ENCODE data around the gene YLPM1. TPM values are rescaled to one million over a fixed set of nuclear protein-coding genes. Genes with fewer than 3 reads are reported as not detected.

YLPM1 gene
- total RNA-seq, 4 donors from 2014 or later: 28.9 to 73.1 (median 47.3) TPM

GRCh38 chr14:74848768-74849167 lies 85.7 kb downstream of the YLPM1 start:
- TF ChIP-seq CTCF (IDR thresholded peaks at IDR 0.05): no peak
- DNase-seq (ENCODE audit: low spot score) (no peak), ATAC-seq (ENCODE audit: low FRiP score) (peak; percentile 45)

- no peak for ATAC-seq (ENCODE audit: low FRiP score)
- DNase-seq (ENCODE audit: low spot score): no peak
- no peak for TF ChIP-seq CTCF (IDR thresholded peaks at IDR 0.05)
Measured at GRCh38 chr14:74852922-74853530, 89.9 kb downstream of the YLPM1 start.

GRCh38 chr14:74853581-74853980 lies 90.5 kb downstream of the YLPM1 start:
- DNase-seq (ENCODE audit: low spot score) (no peak), ATAC-seq (ENCODE audit: low FRiP score) (no peak)
- TF ChIP-seq CTCF (IDR thresholded peaks at IDR 0.05): no peak

- ATAC-seq (ENCODE audit: low FRiP score): peak; percentile 60
- no peak for TF ChIP-seq CTCF (IDR thresholded peaks at IDR 0.05)
- no peak for DNase-seq (ENCODE audit: low spot score)
Measured at GRCh38 chr14:74855021-74855420, 91.9 kb downstream of the YLPM1 start.

- ATAC-seq (ENCODE audit: low FRiP score) (peak; percentile 4), DNase-seq (ENCODE audit: low spot score) (no peak)
- TF ChIP-seq CTCF (IDR thresholded peaks at IDR 0.05): no peak
Measured at GRCh38 chr14:74855945-74856344, 92.8 kb downstream of the YLPM1 start.

- no peak for TF ChIP-seq CTCF (IDR thresholded peaks at IDR 0.05)
- ATAC-seq (ENCODE audit: low FRiP score) (peak; percentile 38), DNase-seq (ENCODE audit: low spot score) (no peak)
Measured at GRCh38 chr14:74856366-74856765, 93.2 kb downstream of the YLPM1 start.

GRCh38 chr14:74858022-74858421 lies 94.9 kb downstream of the YLPM1 start:
- no peak for DNase-seq (ENCODE audit: low spot score)
- no peak for ATAC-seq (ENCODE audit: low FRiP score)
- TF ChIP-seq CTCF (IDR thresholded peaks at IDR 0.05): no peak

Measured in omental fat pad (tissue), 4 donors.